Activated T-cell treated with anti-CD3 and anti-CD28 coated beads, Interleukin-2, amount 50 U/mL, for 1 hour (primary cell): ENCODE results near the gene C2CD2.
"Not testable (repeated sequence)": the region's sequence is repeated elsewhere in the genome, so short reads cannot be mapped to it uniquely, and the experiment has no call there.

ENCODE experiments used
- DNase-seq: peaks from one replicate; pipeline ENCODE4 v3.0.0-alpha.2; 2020

C2CD2 gene

DNA sequence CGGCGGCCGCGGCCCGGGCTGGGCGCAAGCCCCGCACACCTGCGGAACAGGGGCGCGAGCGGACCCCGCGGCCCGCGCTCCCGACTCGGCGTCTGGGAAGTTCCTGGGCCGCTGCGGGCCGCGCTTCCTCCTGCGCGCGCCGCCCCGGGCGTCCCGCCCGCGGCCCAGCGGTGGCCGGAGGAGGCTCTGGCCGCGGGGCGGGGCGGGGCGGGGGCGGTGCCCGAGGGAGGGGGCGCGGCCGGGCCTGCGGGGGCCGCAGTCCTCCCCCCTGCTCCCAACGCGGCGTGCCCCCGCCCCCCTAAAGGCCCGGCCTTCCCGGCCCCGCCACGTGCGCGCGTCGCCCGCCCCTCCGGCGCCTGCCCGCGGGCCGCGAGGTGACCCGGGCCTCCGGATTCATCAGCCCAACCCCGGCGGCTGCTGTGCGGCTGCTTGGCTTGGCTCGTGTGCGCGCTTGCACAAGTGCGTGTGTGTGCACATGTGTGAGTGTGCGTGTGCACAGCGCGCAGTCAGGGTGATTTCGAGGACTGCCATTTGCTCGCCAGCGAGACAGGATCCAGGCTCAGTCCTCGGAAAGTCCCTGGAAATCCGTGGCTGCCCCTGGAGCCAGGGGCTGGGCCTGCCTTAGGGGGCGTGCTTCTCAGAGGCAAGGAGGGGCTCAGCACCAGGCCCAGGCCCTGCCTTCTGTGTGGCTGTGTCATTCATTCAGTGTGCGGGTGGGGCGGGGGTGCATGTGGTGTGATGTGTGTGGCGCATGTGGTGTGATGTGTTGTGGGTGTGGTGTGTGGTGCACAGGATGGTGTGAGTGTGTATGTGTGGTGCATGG is at the start of gene C2CD2:
TSS of gene C2CD2 (minus strand) at position 188 of the 823 bp plus-strand sequence. CDS start 370 bp downstream, outside the sequence.
- DNase-seq = no peak

DNA sequence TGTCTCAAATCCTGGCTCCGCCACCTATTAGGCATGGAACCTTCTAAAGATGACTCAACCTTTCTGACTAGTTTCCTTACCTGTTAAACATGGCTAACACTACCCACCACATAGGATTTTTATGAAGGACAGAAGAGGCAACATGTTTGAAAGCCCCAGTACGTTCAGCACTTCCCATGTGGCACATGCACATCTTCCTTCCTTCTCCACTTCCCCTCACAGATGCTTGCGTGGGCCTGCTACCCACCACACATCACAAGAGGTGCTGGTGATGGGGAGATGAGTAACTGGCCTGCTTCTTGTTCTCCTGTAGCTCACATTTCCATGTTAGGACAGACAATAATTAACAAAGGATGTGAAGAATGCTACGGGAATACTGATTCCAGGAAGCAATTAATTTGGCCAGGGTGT is 49.2 kb upstream of the C2CD2 start:
- no peak for DNase-seq

DNA sequence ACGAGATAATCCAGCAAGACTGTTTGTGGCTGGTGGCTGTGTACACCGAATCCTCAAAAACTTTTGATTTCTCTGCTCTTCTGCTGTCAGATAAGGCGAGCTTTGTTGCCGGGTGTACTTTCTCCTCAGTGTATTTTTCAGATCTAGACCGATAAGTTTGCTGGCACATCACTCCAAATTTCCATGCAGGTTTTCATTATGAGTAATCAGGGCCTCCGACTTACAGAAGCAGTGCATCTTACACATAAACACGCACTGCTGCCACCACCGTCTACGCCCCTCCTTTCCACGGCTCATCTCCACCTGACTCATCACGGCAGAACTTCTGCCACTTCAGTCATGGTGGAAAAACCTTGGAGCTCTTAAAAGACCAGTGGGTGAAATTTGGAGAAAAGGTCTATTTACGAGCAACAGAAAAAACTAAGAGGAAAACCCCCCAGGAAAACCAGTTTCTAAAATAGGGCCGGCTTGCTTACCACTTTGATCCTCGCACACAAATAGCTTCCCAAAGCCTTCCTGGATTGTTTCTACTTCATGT is 48.7 kb upstream of the C2CD2 start:
- peak; percentile 53 for DNase-seq

DNA sequence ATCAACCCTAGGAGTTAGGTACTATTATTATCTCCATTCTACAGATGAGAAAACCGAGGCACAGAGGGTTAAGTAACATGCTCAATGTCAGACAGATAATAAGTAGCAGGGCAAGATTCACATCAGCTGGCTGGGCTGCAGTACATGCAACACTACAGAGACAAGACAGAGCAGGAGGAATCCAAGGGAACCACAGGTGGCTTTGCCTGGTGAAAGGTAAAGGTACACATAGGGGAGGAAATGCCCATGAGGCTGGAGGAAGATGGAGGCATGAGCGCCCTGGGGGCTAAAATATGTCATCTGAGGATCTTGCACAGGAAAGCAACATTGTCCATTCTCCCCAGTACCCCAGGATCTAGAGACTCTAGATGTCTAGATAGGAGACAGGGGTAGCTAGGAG is 48.0 kb upstream of the C2CD2 start:
- DNase-seq = no peak

DNA sequence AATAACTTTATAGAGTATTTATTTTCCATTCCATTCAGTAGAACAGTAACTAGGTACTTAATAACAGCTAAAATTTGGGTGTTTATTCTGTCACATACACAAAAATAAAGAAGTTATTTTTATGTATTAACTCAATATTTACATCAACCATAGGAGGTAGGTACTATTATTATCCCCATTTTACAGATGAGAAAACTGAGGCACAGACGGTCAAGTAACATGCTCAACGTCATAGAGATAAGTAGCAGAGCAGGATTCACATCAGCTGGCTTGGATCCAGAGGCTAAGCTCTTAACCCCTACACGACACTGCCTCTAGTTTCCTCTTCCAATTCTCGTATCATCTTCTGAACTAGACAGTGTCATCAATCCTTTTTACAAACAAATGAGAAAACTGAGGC is 47.1 kb upstream of the C2CD2 start:
- no peak for DNase-seq

DNA sequence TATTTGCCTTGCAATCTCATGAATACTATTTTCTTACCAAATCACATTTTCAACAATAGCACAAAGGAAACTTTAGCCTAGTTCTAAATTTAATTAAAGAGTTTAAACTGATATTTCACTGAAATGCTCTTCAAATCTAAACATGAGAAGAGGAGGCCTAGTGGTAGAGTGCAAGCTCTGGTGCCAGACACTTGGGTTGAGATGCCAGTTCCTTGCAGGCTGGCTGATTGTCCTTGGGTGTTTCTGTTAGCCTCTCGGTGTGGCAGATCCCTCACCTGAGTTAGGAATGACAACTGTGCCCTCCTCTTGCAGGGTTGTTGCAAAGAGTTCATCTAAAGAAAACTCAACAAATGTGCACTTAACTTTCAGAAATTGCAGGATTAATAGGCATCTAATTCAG is 43.8 kb upstream of the C2CD2 start:
- no peak for DNase-seq

DNA sequence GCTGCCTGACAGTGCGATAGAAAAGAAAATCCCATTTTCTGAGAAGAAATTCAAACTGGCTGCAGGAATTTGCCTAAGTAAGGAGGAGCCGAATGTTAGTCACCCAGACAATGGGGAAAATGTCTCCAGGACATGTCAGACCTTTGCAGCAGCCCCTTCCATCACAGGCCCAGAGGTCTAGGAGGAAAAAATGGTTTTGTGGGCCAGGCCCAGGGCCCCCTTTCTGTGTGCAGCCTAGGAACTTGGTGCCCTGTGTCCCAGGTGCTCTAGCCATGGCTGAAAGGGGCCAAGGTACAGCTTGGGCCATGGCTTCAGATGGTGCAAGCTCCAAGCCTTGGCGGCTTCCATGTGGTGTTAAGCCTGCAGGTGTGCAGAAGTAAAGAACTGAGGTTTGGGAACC is 41.8 kb upstream of the C2CD2 start:
- DNase-seq = no peak

DNA sequence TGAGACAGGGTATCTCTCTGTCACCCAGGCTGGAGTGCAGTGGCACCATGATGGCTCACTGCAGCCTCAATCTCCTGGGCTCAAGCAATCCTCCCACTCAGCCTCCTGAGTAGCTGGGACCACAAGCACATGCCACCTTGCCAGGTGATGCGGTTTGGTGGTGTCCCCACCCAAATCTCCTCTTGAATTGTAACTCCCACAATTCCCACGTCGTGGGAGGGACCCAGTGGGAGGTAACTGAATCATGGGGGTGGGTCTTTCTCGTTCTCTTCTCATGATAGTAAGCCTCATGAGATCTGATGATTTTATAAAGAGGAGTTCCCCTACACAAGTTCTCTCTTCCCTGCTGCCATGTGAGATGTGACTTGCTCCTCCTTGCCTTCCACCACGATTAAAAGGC is 40.8 kb upstream of the C2CD2 start:
- not testable (repeated sequence) for DNase-seq

DNA sequence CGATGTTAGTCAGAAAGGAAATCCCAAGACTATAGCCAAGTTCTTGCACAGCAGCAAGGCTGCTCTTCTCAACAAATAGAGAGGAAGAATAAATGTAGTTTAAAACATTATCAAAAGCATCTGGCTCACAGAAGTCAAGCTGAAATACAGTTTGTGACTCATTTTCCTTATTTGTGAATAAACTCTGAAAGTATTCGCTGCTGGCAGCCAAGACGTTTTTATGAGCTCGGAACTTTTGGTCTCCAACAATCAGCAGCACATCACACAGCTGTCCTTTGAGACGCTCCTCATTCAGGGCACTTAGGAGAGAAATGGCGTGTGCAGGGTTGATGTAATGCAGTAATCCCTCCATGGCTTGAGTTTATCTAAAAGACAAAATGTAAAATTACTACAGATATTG is 39.9 kb upstream of the C2CD2 start:
- DNase-seq = no peak

DNA sequence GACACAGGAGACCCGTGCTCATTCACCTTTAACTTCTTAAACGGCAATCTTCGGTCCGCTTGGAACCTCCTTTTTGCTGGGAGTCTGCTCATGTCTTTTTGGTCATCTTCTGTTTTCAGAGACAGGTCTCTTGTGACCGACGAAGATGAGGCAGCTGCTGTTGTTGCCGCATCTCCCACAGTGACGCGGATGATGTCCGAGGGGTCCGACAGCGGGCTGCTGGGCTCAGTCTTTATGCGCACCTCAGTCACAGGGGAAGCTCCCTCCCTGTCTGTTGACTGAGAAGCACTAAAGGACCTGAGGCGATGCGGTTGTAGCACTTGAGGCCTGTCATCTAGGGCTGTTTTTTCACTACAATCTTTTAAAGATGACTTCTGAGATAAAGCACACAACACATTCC is 38.8 kb upstream of the C2CD2 start:
- DNase-seq = no peak

DNA sequence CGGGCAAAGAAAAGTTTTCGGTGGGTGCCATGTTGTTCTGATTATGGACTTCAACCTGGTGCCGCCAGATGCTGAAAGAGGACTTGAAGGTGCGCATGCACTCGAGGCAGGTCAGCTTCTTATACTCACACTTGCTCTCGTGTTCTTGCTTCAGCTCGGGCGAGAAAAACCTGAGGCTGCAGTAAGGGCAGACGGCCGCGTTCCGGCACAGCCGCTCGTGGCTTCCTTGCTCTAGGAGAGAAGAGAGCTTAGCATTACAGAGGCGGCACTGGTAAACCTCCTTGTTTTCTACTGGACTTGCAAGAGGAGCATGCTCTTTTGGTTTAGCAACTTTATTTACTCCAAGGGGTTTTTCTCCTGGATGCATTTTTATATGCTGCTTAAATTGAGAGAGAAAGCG is 37.8 kb upstream of the C2CD2 start:
- DNase-seq = no peak

DNA sequence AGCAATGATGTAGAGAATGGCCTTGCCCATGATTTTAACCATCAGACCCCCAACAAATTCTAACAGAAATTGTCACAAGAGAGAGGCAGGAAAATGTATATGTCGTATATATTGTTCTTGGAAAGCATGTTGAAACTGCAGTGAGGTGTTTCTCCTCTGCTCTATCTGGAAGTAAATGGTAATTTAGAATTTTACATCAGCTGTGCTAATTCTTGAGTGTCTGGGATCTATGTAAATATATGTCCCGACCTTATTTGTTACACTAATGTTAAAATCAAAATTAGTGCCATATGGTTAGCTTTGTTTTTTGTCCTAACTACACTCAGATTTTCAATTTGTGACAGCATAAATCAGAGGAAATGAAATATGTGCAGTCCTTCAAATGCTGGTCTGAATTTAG is 35.9 kb upstream of the C2CD2 start:
- DNase-seq = no peak

DNA sequence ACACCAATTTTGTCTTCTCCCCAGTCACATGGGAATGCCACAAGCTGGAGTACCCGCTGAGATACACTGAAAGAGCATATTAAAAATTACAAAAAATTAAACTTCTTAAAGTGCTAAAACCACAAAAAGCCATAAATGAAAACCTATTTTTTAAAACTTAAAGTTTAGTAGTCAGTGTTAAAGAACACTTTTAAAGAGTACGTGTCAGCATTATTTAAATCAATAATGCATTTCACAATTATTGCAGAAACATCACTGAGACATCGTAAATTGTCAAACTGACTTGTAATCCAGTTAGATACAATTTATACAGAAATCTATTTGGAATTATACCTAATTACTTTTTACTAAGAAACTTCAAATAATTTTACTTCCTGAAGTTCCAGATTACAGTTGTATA is 33.5 kb upstream of the C2CD2 start:
- DNase-seq = no peak

DNA sequence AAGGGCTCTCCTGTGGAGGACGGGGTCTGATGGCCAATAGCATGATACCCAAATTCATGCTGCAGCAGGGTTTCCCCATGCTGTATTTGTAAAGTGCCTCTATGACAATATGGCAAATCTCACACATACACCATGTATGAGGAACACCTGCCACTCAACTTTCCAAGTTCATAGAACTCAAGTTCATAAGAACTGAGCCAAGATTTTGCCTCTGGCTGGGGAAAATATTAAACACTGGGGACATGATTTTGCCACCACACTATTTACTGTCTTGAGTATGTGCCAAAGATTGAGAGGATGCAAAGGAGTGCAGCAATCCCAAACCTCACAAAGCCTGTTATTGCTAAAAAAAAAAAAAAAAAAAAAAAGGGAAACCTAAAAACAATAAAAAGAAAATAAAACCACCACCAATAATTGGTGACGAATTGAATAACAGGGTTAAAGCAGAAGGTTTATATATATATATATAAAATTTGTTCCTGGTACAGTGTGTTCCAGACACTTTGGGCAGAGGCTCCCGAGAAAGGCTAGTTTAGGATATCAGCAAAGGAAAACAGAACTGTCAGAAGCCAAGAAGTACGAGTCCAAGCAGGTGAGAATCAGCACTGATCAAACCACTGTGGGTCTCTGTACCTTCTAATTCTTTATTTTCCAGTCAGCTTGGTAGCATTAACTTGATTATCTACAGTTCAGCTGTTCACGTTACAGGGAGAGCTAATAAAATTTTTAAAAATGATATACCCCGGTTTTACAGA is 32.0 kb upstream of the C2CD2 start:
- DNase-seq = no peak

DNA sequence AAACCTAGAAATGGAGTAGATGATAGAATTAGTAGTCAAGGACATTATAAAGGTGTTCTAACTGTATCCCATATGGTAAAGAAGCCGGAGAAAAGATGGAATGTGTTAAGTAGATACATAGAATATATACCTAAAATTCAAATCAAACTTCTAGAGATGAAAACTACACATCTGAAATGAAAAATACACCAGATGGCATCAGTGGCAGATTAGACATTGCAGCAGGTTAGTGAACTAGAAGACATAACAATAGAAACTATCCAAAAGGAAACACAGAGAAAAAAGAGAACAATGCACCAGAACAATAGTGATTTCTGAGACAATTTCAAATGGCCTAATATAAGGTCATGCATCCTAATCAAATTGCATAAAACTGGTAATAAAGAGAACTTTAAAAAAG is 29.4 kb upstream of the C2CD2 start:
- no peak for DNase-seq

DNA sequence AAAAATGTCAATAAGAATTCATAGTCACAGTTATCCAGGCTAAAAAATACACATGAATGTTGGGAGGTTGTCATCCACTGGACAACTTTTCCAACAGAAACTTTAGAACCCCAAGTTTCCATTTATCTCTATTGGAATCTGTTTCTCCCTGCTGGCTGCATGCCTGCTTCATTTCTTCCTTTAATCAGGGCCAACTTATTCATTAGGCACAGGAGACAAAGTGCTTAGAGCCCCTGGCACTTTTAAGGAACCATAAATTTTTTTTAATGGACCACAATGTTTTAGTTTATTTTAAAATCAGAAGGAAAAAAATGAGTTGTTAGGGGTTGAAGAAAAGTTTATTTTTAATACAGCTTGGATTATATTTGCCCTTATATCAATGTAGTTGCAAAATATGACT is 26.7 kb upstream of the C2CD2 start:
- DNase-seq = no peak

DNA sequence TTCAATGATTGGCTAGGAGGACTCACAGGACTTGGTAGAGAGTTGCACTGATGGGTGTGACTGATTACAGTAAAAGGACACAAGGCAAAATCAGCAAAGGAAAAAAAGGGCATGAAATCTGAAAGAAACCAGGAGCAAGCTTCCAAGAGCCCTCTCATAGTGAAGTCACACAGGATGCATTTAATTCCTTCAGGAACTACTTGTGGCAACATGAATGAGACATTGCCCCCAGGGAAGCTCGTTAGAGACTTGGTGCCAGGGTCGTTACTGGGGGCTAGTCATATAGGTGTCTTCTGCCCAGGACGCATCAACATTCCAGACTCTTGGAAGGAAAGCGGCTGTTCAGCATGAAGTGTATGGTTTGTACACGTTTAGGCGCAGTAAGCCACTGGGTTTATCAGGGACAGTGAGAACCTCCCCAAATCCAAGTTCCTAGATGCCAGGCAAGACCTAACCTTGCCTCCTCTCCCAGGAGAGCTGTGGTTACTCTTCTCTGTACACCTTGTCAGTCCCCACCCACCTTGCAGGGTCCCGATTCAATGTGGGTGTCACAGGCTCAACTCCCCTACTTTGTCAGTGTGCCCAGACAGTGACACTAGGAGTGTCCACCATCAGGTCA is 26.0 kb upstream of the C2CD2 start:
- no peak for DNase-seq

DNA sequence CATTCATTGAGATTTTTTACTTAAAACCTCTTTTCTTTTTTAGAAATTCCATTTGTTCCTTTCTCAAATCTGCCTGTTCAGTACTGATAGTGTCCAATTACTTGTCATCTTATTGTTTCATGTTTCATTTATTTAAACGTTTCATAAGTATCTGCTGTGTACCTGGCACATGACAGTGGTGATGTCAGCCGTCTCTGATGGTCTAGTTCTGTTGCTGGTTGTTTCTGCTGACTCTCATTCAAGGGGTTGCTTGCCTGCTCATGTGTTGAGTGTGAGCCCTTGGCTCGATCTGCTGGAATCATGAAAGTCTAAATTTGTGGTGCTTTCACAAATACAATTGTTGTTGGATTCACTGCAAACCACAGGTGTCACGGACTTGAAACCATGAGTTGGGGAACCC is 25.5 kb upstream of the C2CD2 start:
- DNase-seq = no peak

DNA sequence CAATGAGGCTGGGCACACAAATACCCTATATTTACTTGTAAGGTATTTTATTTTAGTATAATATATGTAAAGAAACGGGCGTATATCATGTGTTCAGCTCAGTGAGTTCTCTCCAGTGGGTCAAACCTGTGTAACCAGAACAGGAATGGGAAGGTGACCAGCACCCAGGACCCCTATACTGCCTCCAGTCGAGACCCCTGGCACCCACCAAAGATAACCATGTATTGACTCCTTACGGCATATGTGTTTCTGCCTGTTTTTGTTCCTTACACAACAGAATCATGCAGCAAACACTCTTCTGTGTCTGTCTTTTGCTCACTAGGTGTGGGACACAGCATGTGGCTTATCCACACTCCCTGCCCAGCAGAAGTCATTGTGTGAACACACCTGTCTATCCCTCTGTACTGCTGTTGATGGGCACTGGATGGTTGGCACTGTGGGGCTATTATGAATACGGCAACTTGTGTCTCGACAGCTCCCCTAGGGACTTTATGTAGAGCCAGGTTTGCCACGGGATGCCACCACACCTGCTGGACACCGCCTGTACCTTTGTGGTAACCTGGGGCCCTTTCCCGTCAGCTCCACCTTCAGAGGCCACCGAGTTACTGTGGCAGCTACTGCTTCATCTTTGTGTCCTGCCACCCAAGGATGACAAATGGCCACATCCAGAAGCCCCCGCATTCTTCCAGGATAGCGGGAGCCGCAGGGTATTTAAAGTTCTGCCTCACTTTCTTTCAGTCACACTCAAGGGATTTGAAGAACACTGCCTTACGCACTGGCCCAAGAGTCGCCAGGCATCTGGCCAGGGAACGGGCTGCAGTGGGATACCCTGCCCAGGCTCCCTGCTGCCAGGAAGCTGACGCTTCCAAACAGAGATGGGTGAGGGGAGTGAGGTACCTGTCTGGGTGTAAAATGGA is 23.5 kb upstream of the C2CD2 start:
- DNase-seq = no peak

DNA sequence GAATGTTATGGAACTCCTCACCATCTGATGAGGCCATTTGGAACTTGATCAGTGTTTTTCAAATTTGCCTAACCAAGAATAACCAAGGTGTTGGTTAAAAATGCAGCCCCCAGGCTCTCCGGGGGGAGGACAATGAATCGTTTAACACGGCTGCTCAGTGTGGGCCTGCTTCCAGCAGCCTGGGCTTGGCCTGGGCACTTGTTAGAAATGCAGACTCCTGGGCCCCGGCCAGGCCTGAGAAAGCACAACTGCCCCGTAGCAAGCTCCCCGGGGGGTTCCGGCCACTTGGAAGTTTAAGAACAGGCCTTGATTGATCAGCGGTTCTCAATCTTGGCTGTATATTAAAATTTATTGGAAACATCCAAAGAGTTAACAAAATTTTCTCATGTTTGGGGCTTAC is 22.8 kb upstream of the C2CD2 start:
- DNase-seq = no peak

DNA sequence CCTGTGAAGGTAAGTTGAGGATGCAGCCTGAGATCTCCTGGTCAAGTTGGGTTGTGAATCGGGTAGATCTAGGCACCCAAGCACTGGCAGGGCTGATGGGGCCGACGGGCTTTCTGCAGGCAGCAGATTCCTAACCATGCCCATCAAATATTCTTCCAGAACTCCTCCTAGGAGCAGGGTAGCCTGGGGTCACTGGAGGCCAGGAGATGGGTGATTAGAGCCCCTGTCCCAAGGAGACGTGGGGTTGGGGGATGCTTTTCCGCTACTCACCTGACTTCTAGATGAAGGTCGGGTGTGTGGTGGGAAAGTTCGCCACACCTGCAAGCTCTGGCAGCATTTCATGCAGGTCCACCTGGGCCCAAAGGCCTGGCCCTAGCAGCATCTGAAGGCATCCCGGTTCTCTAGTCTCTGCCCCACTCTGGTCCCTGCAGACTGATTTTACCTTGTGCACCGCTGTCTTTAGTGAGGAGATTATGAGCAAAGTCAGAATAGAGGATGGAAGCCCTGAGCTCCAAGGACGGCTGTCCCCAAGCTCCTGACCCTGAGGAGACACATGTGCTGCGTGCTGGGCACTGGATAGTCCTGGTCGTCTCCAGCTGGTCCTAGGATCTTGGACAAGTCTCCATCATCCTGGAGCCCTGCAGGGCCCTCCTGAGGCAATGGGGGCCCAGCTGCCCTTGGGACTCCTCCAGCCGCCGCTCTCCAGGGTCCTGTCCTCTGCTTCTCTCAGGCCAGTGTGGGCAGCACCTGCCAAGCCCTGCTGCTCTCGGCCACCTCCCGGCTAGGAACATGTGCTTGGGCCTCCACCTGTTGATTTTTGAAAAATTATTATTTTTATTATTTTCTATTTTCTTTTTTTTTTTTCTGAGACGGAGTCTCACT is 21.8 kb upstream of the C2CD2 start:
- no peak for DNase-seq

DNA sequence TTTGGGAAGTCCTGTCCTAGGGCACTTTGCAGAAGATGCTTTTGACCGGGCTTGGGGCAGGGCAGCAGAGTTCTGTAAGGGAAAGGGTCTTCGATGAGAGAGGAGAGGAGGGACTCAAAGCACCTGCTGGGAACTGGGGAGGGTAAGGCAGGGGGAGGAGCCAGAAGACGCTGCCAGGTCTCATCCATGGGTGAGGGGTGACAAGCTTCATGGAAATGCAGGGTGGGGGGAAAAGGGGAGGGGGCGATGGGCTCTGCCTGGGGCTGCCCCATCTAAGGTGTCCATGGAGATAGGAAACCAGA is 20.9 kb upstream of the C2CD2 start:
- DNase-seq = no peak
